DND-41 (cell line): ENCODE measurements around the gene WDR62.
A peak's percentile ranks its signal among the peaks of the same experiment; 100 is the strongest.

Experiments used
- ATAC-seq: fragments of 200-7000 bp; cut with Tn5 transposase; 3 replicates; pipeline ENCODE4 v1.9.1; 2021; ENCODE audit warnings: low read depth; ENCODE audit not compliant: insufficient read depth
- DNase-seq: peaks from one replicate; pipeline ENCODE4 v3.0.0-alpha.2; 2020
- H2AFZ ChIP-seq: 2 replicates; pipeline ENCODE4 v1.6.0; 2012; ENCODE audit warnings: low read depth, low read length
- H3K27ac ChIP-seq: 2 replicates; pipeline ENCODE4 v1.5.1; 2012; ENCODE audit warnings: low read length, inconsistent platforms
- H3K27me3 ChIP-seq: fragments of 200-600 bp; sonication (generic); 2 replicates; pipeline ENCODE4 v1.6.0; 2012; ENCODE audit warnings: low read length, mild to moderate bottlenecking, inconsistent platforms; ENCODE audit not compliant: insufficient read depth, poor library complexity
- H3K36me3 ChIP-seq: 2 replicates; pipeline ENCODE4 v1.5.1; 2012; ENCODE audit warnings: low read length, inconsistent platforms; ENCODE audit not compliant: insufficient read depth
- H3K4me1 ChIP-seq: 2 replicates; pipeline ENCODE4 v1.5.1; 2012; ENCODE audit warnings: mild to moderate bottlenecking, low read length; ENCODE audit not compliant: insufficient read depth
- H3K4me2 ChIP-seq: 2 replicates; pipeline ENCODE4 v1.6.0; 2012; ENCODE audit warnings: mild to moderate bottlenecking, moderate library complexity, low read length, inconsistent platforms; ENCODE audit not compliant: insufficient read depth
- H3K4me3 ChIP-seq, 2 experiments: fragments of 200-600 bp in 1 of 2; shearing (Covaris generic) in 1 of 2; 2 replicates each; pipeline ENCODE4 v1.5.1; 2012 to 2016; ENCODE audit warnings: inconsistent platforms in 2 of 2, low read length in 2 of 2, mild to moderate bottlenecking in 2 of 2, low read depth in 1 of 2, moderate library complexity in 1 of 2
- H3K79me2 ChIP-seq: 2 replicates; pipeline ENCODE4 v1.6.0; 2012; ENCODE audit warnings: low read length, inconsistent platforms; ENCODE audit not compliant: insufficient read depth
- H3K9ac ChIP-seq: 2 replicates; pipeline ENCODE4 v1.6.0; 2012; ENCODE audit warnings: low read depth, mild to moderate bottlenecking, inconsistent platforms, low read length, moderate library complexity
- H3K9me3 ChIP-seq: 2 replicates; pipeline ENCODE4 v1.5.1; 2012; ENCODE audit warnings: low read length, moderate library complexity, mild to moderate bottlenecking, inconsistent platforms; ENCODE audit not compliant: insufficient read depth, severe bottlenecking
- H4K20me1 ChIP-seq: 2 replicates; pipeline ENCODE4 v1.6.0; 2012; ENCODE audit warnings: low read length; ENCODE audit not compliant: insufficient read depth
- CTCF ChIP-seq: IDR thresholded peaks from 2 replicates; pipeline ENCODE4 v1.5.1; 2012; ENCODE audit warnings: borderline replicate concordance, low read length, moderate library complexity, mild to moderate bottlenecking; ENCODE audit not compliant: poor library complexity, severe bottlenecking; ENCODE audit errors: extremely low read depth
- EZH2 ChIP-seq: IDR thresholded peaks from 3 replicates; pipeline ENCODE4 v1.6.1; 2012; ENCODE audit warnings: borderline replicate concordance, low read depth, mild to moderate bottlenecking, moderate library complexity, low read length, inconsistent platforms; ENCODE audit not compliant: severe bottlenecking

The WDR62 gene

DNA sequence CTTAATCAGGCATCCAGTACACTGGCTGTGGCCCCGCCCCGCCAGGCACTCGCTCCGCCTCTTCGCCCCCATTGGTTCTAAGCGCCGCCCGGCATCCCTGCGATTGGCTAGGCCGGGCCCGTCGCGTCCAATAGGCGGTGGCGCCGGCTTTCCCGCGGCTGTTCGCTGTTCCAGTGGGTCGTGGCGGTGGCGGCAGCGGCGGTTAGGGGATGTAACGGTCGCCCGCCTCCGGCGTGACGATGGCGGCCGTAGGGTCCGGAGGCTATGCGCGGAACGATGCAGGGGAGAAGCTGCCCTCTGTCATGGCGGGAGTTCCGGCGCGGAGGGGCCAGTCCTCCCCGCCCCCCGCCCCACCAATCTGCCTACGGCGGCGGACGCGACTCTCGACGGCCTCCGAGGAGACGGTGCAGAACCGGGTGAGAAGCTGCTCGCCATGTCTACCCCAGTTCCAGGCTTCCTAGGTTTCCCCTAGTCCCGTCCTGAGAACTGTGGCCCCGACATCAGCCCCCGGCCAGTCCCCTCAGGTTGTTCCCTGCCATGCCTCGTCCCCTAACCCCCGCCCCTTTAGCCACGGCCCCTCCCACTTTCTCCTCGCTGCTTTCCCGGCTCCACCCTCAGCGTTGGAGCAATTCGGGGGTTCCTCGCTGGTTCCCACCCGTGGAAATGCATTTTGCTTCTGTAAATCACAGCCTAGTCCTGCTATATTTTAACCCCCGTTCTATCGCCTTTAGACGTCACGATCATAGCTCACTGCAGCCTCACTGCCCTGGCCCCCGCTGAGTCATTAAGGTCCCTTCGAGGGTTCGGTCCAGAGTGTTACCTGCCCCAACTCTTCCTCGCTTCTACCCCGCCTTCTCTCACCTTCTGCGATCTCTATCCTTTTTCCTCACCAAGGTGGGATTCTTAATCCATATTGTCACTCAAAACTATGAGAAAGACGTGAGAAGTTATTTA lies at the start of gene WDR62:
WDR62 (plus strand) TSS at position 165 of the 954 bp plus-strand sequence; CDS start at position 240, 75 bp downstream.
- peak within 1 kb of the TSS; percentile 71 for H3K4me2 ChIP-seq
- no peaks in the 10 kb centered on the region for H3K9me3 ChIP-seq
- peak within 1 kb of the TSS; percentile 98 for H3K27ac ChIP-seq
- H2AFZ ChIP-seq, result peak within 1 kb of the TSS; percentile 80
- DNase-seq, result peak; percentile 96
- peaks cover 39% of the 10 kb centered on the region for H3K36me3 ChIP-seq
- no peaks in the 10 kb centered on the region for H3K27me3 ChIP-seq
- peak; percentile 79 for ATAC-seq
- TF ChIP-seq EZH2 (no peak), CTCF (no peak)
- H3K4me3 ChIP-seq, result peak within 1 kb of the TSS; percentile 57 to 77
- peak within 1 kb of the TSS; percentile 94 for H3K9ac ChIP-seq
- peaks cover 58% of the 10 kb centered on the region for H3K4me1 ChIP-seq
- H4K20me1 ChIP-seq, result peaks cover 45% of the 10 kb centered on the region
- H3K79me2 ChIP-seq, result peaks cover 72% of the 10 kb centered on the region

DNA sequence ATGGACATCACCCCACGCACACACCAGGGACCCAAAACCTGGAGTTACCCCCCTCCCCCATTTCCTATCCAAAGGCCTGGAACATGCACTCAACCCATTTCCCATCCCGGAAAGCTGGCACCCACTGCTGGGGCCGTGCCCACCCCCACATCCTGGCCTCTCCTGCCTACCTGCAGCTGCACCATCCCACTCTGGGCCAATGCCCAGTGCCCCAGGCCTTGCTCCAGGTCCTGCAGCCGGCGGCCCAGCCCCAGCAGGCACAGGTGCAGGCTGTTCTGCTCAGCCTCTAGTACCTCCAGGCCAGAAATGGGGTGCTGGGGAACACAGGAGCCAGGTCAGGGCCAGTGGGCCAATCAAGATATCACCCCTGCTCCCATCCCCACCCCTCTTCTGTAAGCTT lies 47.7 kb upstream of the WDR62 start:
- H3K4me2 ChIP-seq, result no peak overlapping the region

DNA sequence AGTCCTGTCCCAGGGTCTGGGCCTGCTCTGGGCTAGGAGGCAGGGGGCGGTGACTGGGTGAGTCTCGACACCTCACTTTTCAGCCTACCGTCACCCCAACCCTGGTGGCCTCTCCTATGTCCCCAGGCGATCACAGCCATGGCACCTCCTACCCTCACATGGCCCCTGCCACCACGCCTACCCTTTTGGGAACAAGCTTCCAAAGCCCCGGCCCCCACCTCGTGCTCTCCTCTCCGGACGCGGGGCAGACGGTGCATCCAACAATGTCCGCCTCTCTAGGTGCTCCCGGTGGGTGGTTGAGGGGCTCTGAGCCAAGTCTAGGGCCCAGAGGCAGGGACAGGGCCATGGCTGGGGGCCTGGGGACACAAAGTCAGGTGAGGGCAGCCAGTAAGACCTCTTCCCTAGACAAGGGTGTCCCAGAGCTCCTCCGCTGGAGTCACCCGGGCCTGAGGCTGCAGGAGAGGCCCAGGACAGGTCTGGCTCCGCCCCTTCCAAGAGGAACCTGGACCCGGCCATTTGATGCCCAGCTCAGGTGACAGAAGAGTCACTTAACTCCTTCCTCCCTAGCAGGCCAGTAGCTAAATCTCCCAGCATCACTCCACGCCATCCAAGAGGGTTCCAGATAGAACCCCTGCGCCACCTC lies 46.2 kb upstream of the WDR62 start, which contains the start of gene SYNE4:
SYNE4 (minus strand) TSS at position 478 of the 643 bp plus-strand sequence; CDS start at position 346, 132 bp downstream.
- no peak within 1 kb of the TSS for H3K27ac ChIP-seq
- no peaks in the 10 kb centered on the region for H3K9me3 ChIP-seq
- H3K27me3 ChIP-seq, result no peaks in the 10 kb centered on the region
- H3K4me2 ChIP-seq, result no peak within 1 kb of the TSS
- no peak for DNase-seq
- no peak within 1 kb of the TSS for H2AFZ ChIP-seq
- H3K4me3 ChIP-seq, result no peak within 1 kb of the TSS
- TF ChIP-seq CTCF (no peak), EZH2 (no peak)
- H3K36me3 ChIP-seq, result no peaks in the 10 kb centered on the region
- ATAC-seq, result no peak
- H3K79me2 ChIP-seq, result peaks cover 8% of the 10 kb centered on the region
- no peak within 1 kb of the TSS for H3K9ac ChIP-seq
- peaks cover 10% of the 10 kb centered on the region for H3K4me1 ChIP-seq
- H4K20me1 ChIP-seq, result no peaks in the 10 kb centered on the region

More for the DNA sequence above, 47.7 kb upstream of the WDR62 start:
- Histone ChIP-seq H3K9ac (no peak overlapping the region), H3K4me3 (no peak overlapping the region), H3K9me3 (no peaks in the 10 kb centered on the region), H3K27me3 (no peaks in the 10 kb centered on the region), H2AFZ (no peak overlapping the region), H3K4me1 (no peaks in the 10 kb centered on the region), H4K20me1 (peaks cover 3% of the 10 kb centered on the region; the same call in 1 of the 2 replicates), H3K79me2 (no peaks in the 10 kb centered on the region), H3K36me3 (no peaks in the 10 kb centered on the region), H3K27ac (no peak overlapping the region)
- ATAC-seq (no peak), DNase-seq (no peak)
- no peak for TF ChIP-seq CTCF
- no peak for TF ChIP-seq EZH2
